WTC11 (cell line): ENCODE results near the gene TSHZ3. TPM values are rescaled to one million over a fixed set of nuclear protein-coding genes. Genes with fewer than 3 reads are reported as not detected.

Experiments used
- ATAC-seq: fragments of 200-7000 bp; cut with Tn5 transposase; 2 replicates; pipeline ENCODE4 v1.10.0; 2021; ENCODE audit warnings: mild to moderate bottlenecking, moderate library complexity
- CTCF ChIA-PET: fragments of 300-600 bp; sonication (Branson Sonifier 250); formaldehyde crosslinking; loops from one replicate; lab custom pipeline; 2021; ENCODE audit warnings: antibody characterized with exemption; lab: Charles Lee
- POLR2A ChIA-PET: fragments of 350-600 bp; sonication (Branson Sonifier 250); formaldehyde crosslinking; loops from one replicate; lab custom pipeline; 2021; ENCODE audit warnings: antibody characterized with exemption; lab: Charles Lee
- DNase-seq: peaks from one replicate; pipeline ENCODE4 v3.0.0; 2021; ENCODE audit warnings: low spot score
- H3K27ac Mint-ChIP-seq: 2 replicates; pipeline ENCODE4 v1.8.0; 2021; ENCODE audit warnings: mixed read lengths
- H3K27me3 Mint-ChIP-seq: 2 replicates; pipeline ENCODE4 v1.8.0; 2021; ENCODE audit warnings: low read depth, mild to moderate bottlenecking, moderate library complexity, mixed read lengths
- H3K36me3 Mint-ChIP-seq: 2 replicates; pipeline ENCODE4 v1.8.0; 2021; ENCODE audit warnings: mixed read lengths
- H3K4me1 Mint-ChIP-seq: 2 replicates; pipeline ENCODE4 v1.8.0; 2022; ENCODE audit warnings: mixed read lengths
- H3K4me3 Mint-ChIP-seq: 2 replicates; pipeline ENCODE4 v1.8.0; 2021; ENCODE audit warnings: mild to moderate bottlenecking, moderate library complexity, mixed read lengths
- H3K9me3 Mint-ChIP-seq: 2 replicates; pipeline ENCODE4 v1.8.0; 2021; ENCODE audit warnings: mixed read lengths
- CREB1 ChIP-seq: sonication (generic); formaldehyde crosslinking; IDR thresholded peaks from 2 replicates; pipeline ENCODE4 v1.8.0; 2023; ENCODE audit warnings: mild to moderate bottlenecking, missing genetic modification reagents
- GRHL2 ChIP-seq: fragments of 250-450 bp; sonication (Bioruptor Pico); IDR thresholded peaks from 2 replicates; pipeline ENCODE4 v1.8.0; 2022; ENCODE audit warnings: mild to moderate bottlenecking, moderate library complexity; ENCODE audit not compliant: insufficient replicate concordance, severe bottlenecking
- GTF2I ChIP-seq: fragments of 250-450 bp; sonication (Bioruptor Pico); conservative IDR thresholded peaks from 2 replicates; pipeline ENCODE4 v1.4.0; 2021; ENCODE audit warnings: mild to moderate bottlenecking
- JUN ChIP-seq: sonication (generic); formaldehyde crosslinking; IDR thresholded peaks from 2 replicates; pipeline ENCODE4 v1.8.0; 2023; ENCODE audit warnings: mild to moderate bottlenecking, missing genetic modification reagents
- KAT7 ChIP-seq: sonication (generic); formaldehyde crosslinking; IDR thresholded peaks from 2 replicates; pipeline ENCODE4 v1.8.1; 2023; ENCODE audit warnings: missing genetic modification reagents, mild to moderate bottlenecking, borderline replicate concordance
- MYBL2 ChIP-seq: sonication (generic); formaldehyde crosslinking; IDR thresholded peaks from 2 replicates; pipeline ENCODE4 v1.8.1; 2023; ENCODE audit warnings: mild to moderate bottlenecking, moderate library complexity, missing genetic modification reagents
- NFE2L1 ChIP-seq: sonication (generic); formaldehyde crosslinking; IDR thresholded peaks from 2 replicates; pipeline ENCODE4 v1.8.1; 2023; ENCODE audit warnings: missing genetic modification reagents
- NFYB ChIP-seq: sonication (generic); formaldehyde crosslinking; conservative IDR thresholded peaks from 2 replicates; pipeline ENCODE4 v1.8.0; 2022; ENCODE audit warnings: low read depth, missing genetic modification reagents
- NR1H2 ChIP-seq: sonication (generic); formaldehyde crosslinking; IDR thresholded peaks from 2 replicates; pipeline ENCODE4 v1.9.0; 2021; ENCODE audit warnings: mild to moderate bottlenecking, moderate library complexity, missing genetic modification reagents
- NR3C1 ChIP-seq: sonication (generic); formaldehyde crosslinking; conservative IDR thresholded peaks from 2 replicates; pipeline ENCODE4 v1.8.1; 2023; ENCODE audit warnings: low read depth, mild to moderate bottlenecking, missing genetic modification reagents
- OVOL2 ChIP-seq: fragments of 250-450 bp; sonication (Bioruptor Pico); IDR thresholded peaks from 2 replicates; pipeline ENCODE4 v1.9.0; 2021; ENCODE audit warnings: mild to moderate bottlenecking, borderline replicate concordance
- RELA ChIP-seq: sonication (generic); formaldehyde crosslinking; IDR thresholded peaks from 2 replicates; pipeline ENCODE4 v1.8.1; 2022; ENCODE audit warnings: missing genetic modification reagents, mild to moderate bottlenecking, borderline replicate concordance
- TEAD1 ChIP-seq: sonication (generic); formaldehyde crosslinking; IDR thresholded peaks from 2 replicates; pipeline ENCODE4 v1.8.0; 2022; ENCODE audit warnings: mild to moderate bottlenecking, missing genetic modification reagents
- ZBTB21 ChIP-seq: sonication (generic); formaldehyde crosslinking; IDR thresholded peaks from 2 replicates; pipeline ENCODE4 v1.8.1; 2023; ENCODE audit warnings: mild to moderate bottlenecking, missing genetic modification reagents, borderline replicate concordance
- ZNF138 ChIP-seq: sonication (generic); formaldehyde crosslinking; conservative IDR thresholded peaks from 2 replicates; pipeline ENCODE4 v1.8.1; 2022; ENCODE audit warnings: mild to moderate bottlenecking, moderate library complexity, missing genetic modification reagents
- ZNF232 ChIP-seq: sonication (generic); formaldehyde crosslinking; IDR thresholded peaks from 2 replicates; pipeline ENCODE4 v1.8.0; 2022; ENCODE audit warnings: mild to moderate bottlenecking, missing genetic modification reagents
- ZNF317 ChIP-seq: sonication (generic); formaldehyde crosslinking; IDR thresholded peaks from 2 replicates; pipeline ENCODE4 v1.8.1; 2023; ENCODE audit warnings: low read depth, mild to moderate bottlenecking, moderate library complexity, missing genetic modification reagents, borderline replicate concordance
- ZNF671 ChIP-seq: fragments of 250-450 bp; sonication (Bioruptor Pico); IDR thresholded peaks from 2 replicates; pipeline ENCODE4 v1.8.0; 2021; ENCODE audit warnings: mild to moderate bottlenecking
- total RNA-seq: library from RNA; stranded (reverse); gene quantifications from 3 replicates; pipeline ENCODE4 v1.2.3, GENCODE V29; 2021
- TF ChIP-seq, protein P1 (sequence below): sonication (generic); formaldehyde crosslinking; IDR thresholded peaks from 2 replicates; pipeline ENCODE4 v1.8.1; 2022; ENCODE audit warnings: mild to moderate bottlenecking, moderate library complexity, missing genetic modification reagents
- TF ChIP-seq, protein P2 (sequence below): sonication (generic); formaldehyde crosslinking; IDR thresholded peaks from 2 replicates; pipeline ENCODE4 v1.8.1; 2023; ENCODE audit warnings: mild to moderate bottlenecking, missing genetic modification reagents, moderate library complexity
- TF ChIP-seq, protein P3 (sequence below): sonication (generic); formaldehyde crosslinking; IDR thresholded peaks from 2 replicates; pipeline ENCODE4 v1.8.1; 2023; ENCODE audit warnings: mild to moderate bottlenecking, missing genetic modification reagents, borderline replicate concordance
- TF ChIP-seq, protein P4 (sequence below): sonication (generic); formaldehyde crosslinking; IDR thresholded peaks from 2 replicates; pipeline ENCODE4 v1.8.0; 2022; ENCODE audit warnings: mild to moderate bottlenecking, missing genetic modification reagents
- TF ChIP-seq, protein P5 (sequence below): fragments of 250-450 bp; sonication (Bioruptor Pico); IDR thresholded peaks from 2 replicates; pipeline ENCODE4 v1.9.0; 2021; ENCODE audit warnings: mild to moderate bottlenecking
- TF ChIP-seq, protein P6 (sequence below): sonication (generic); formaldehyde crosslinking; IDR thresholded peaks from 2 replicates; pipeline ENCODE4 v1.8.1; 2022; ENCODE audit warnings: mild to moderate bottlenecking, missing genetic modification reagents, moderate library complexity, borderline replicate concordance

Gene TSHZ3
- total RNA-seq, 1 experiment from 2014 or later: 21.4 TPM

DNA sequence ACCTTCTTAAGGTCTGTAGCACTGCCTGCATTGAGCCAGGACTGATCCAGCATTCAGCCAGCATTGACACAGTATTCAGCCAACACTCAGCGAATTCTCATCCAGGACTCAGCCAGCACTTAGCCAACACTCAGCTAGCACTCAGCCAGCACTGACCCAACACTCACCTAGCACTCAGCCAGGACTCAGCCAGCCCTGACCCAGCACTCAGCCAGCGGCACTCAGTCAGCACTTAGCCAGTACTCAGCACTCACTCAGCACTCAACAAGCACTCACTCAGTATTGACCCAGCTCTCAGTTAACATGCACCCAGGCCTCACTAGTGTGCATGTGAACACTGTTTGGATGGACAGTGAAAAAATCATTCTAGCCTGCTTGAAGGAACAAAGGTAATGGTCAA lies 55.0 kb downstream of the TSHZ3 start:
- ChIA-PET CTCF (no interaction called here), POLR2A (no interaction called here)
- H3K27ac Mint-ChIP-seq: no peak overlapping the region; the same call in 1 of the 2 replicates
- DNase-seq (no peak), ATAC-seq (no peak)
- H3K27me3 Mint-ChIP-seq: no peaks in the 10 kb centered on the region
- 0 out of 2 replicates have a peak, but pooled peaks cover 3% of the 10 kb centered on the region for H3K4me1 Mint-ChIP-seq
- TF ChIP-seq, protein P1, sequence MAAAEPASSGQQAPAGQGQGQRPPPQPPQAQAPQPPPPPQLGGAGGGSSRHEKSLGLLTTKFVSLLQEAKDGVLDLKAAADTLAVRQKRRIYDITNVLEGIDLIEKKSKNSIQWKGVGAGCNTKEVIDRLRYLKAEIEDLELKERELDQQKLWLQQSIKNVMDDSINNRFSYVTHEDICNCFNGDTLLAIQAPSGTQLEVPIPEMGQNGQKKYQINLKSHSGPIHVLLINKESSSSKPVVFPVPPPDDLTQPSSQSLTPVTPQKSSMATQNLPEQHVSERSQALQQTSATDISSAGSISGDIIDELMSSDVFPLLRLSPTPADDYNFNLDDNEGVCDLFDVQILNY (CRISPR knock-in tag): no peak
- TF ChIP-seq NFYB (CRISPR knock-in tag): no peak
- no peak for TF ChIP-seq ZNF671 (CRISPR knock-in tag)
- no peak for TF ChIP-seq ZBTB21 (CRISPR knock-in tag)
- TF ChIP-seq ZNF138 (CRISPR knock-in tag): no peak
- TF ChIP-seq, protein P2, sequence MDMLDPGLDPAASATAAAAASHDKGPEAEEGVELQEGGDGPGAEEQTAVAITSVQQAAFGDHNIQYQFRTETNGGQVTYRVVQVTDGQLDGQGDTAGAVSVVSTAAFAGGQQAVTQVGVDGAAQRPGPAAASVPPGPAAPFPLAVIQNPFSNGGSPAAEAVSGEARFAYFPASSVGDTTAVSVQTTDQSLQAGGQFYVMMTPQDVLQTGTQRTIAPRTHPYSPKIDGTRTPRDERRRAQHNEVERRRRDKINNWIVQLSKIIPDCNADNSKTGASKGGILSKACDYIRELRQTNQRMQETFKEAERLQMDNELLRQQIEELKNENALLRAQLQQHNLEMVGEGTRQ (CRISPR knock-in tag): no peak
- TF ChIP-seq TEAD1: no peak
- no peak for TF ChIP-seq ZNF232 (CRISPR knock-in tag)
- no peak for TF ChIP-seq JUN (CRISPR knock-in tag)
- TF ChIP-seq ZNF317 (CRISPR knock-in tag): no peak
- H3K36me3 Mint-ChIP-seq: peaks cover 17% of the 10 kb centered on the region
- peaks cover 18% of the 10 kb centered on the region for H3K9me3 Mint-ChIP-seq
- no peak overlapping the region for H3K4me3 Mint-ChIP-seq

DNA sequence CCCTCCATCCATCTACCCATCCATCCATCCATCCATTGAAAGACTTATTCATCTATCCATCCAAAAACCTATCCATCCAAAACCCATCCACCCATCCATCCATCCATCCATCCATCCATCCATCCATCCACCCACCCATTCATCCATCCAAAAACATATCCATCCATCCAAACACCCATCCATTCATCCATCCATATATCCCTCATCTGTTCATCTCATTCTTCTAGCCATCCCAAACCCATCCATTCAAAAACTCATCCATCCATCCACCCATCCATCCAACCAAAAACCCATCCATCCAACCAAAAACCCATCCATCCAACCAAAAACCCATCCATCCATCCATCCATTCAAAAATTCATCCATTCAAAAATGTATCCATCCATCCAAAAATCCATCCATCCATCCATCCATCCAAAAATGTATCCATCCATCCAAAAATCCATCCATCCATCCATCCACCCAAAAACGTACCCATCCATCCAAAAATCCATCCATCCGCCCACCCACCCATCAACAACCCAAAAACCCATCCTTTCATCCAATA lies 56.5 kb downstream of the TSHZ3 start:
- Mint-ChIP-seq H3K27ac (no peak overlapping the region), H3K36me3 (peaks cover 17% of the 10 kb centered on the region), H3K9me3 (peaks cover 18% of the 10 kb centered on the region), H3K4me3 (no peak overlapping the region), H3K4me1 (0 out of 2 replicates have a peak, but pooled peaks cover 3% of the 10 kb centered on the region), H3K27me3 (no peaks in the 10 kb centered on the region)
- CTCF ChIA-PET: no interaction called here
- POLR2A ChIA-PET: no interaction called here
- DNase-seq (no peak), ATAC-seq (no peak)
- TF ChIP-seq RELA (CRISPR knock-in tag) (no peak), NR3C1 (CRISPR knock-in tag) (no peak), NFE2L1 (CRISPR knock-in tag) (no peak), OVOL2 (CRISPR knock-in tag) (no peak), KAT7 (no peak), CREB1 (CRISPR knock-in tag) (no peak), GTF2I (CRISPR knock-in tag) (no peak), NR1H2 (CRISPR knock-in tag) (no peak), MYBL2 (CRISPR knock-in tag) (no peak), GRHL2 (no peak)
- TF ChIP-seq, protein P3, sequence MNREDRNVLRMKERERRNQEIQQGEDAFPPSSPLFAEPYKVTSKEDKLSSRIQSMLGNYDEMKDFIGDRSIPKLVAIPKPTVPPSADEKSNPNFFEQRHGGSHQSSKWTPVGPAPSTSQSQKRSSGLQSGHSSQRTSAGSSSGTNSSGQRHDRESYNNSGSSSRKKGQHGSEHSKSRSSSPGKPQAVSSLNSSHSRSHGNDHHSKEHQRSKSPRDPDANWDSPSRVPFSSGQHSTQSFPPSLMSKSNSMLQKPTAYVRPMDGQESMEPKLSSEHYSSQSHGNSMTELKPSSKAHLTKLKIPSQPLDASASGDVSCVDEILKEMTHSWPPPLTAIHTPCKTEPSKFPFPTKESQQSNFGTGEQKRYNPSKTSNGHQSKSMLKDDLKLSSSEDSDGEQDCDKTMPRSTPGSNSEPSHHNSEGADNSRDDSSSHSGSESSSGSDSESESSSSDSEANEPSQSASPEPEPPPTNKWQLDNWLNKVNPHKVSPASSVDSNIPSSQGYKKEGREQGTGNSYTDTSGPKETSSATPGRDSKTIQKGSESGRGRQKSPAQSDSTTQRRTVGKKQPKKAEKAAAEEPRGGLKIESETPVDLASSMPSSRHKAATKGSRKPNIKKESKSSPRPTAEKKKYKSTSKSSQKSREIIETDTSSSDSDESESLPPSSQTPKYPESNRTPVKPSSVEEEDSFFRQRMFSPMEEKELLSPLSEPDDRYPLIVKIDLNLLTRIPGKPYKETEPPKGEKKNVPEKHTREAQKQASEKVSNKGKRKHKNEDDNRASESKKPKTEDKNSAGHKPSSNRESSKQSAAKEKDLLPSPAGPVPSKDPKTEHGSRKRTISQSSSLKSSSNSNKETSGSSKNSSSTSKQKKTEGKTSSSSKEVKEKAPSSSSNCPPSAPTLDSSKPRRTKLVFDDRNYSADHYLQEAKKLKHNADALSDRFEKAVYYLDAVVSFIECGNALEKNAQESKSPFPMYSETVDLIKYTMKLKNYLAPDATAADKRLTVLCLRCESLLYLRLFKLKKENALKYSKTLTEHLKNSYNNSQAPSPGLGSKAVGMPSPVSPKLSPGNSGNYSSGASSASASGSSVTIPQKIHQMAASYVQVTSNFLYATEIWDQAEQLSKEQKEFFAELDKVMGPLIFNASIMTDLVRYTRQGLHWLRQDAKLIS (CRISPR knock-in tag): no peak
- TF ChIP-seq, protein P4, sequence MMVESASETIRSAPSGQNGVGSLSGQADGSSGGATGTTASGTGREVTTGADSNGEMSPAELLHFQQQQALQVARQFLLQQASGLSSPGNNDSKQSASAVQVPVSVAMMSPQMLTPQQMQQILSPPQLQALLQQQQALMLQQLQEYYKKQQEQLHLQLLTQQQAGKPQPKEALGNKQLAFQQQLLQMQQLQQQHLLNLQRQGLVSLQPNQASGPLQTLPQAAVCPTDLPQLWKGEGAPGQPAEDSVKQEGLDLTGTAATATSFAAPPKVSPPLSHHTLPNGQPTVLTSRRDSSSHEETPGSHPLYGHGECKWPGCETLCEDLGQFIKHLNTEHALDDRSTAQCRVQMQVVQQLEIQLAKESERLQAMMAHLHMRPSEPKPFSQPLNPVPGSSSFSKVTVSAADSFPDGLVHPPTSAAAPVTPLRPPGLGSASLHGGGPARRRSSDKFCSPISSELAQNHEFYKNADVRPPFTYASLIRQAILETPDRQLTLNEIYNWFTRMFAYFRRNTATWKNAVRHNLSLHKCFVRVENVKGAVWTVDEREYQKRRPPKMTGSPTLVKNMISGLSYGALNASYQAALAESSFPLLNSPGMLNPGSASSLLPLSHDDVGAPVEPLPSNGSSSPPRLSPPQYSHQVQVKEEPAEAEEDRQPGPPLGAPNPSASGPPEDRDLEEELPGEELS: no peak
- TF ChIP-seq, protein P5, sequence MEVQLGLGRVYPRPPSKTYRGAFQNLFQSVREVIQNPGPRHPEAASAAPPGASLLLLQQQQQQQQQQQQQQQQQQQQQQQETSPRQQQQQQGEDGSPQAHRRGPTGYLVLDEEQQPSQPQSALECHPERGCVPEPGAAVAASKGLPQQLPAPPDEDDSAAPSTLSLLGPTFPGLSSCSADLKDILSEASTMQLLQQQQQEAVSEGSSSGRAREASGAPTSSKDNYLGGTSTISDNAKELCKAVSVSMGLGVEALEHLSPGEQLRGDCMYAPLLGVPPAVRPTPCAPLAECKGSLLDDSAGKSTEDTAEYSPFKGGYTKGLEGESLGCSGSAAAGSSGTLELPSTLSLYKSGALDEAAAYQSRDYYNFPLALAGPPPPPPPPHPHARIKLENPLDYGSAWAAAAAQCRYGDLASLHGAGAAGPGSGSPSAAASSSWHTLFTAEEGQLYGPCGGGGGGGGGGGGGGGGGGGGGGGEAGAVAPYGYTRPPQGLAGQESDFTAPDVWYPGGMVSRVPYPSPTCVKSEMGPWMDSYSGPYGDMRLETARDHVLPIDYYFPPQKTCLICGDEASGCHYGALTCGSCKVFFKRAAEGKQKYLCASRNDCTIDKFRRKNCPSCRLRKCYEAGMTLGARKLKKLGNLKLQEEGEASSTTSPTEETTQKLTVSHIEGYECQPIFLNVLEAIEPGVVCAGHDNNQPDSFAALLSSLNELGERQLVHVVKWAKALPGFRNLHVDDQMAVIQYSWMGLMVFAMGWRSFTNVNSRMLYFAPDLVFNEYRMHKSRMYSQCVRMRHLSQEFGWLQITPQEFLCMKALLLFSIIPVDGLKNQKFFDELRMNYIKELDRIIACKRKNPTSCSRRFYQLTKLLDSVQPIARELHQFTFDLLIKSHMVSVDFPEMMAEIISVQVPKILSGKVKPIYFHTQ: no peak
- TF ChIP-seq, protein P6, sequence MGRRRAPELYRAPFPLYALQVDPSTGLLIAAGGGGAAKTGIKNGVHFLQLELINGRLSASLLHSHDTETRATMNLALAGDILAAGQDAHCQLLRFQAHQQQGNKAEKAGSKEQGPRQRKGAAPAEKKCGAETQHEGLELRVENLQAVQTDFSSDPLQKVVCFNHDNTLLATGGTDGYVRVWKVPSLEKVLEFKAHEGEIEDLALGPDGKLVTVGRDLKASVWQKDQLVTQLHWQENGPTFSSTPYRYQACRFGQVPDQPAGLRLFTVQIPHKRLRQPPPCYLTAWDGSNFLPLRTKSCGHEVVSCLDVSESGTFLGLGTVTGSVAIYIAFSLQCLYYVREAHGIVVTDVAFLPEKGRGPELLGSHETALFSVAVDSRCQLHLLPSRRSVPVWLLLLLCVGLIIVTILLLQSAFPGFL (CRISPR knock-in tag): no peak
